HL-60 (cell line): Measurements from ENCODE around the gene NRP2.

Experiments used
- DNase-seq, 2 experiments: peaks; one replicate each; pipeline ENCODE4 v3.0.0-alpha.2; 2010 to 2020; ENCODE audit warnings: low read depth in 1 of 2, low spot score in 1 of 2
- H3K27ac ChIP-seq: fragments of 250-450 bp; sonication (Bioruptor Pico); replicated peaks from 2 replicates; pipeline ENCODE4 v1.5.1; 2020; ENCODE audit warnings: mild to moderate bottlenecking, moderate library complexity
- H3K27me3 ChIP-seq: fragments of 250-450 bp; sonication (Bioruptor Pico); 2 replicates; pipeline ENCODE4 v1.5.1; 2021; ENCODE audit warnings: mild to moderate bottlenecking, moderate library complexity; ENCODE audit not compliant: insufficient read depth, poor library complexity, severe bottlenecking
- H3K4me3 ChIP-seq: replicated peaks from 2 replicates; pipeline ENCODE4 v1.5.1; 2011; ENCODE audit warnings: mild to moderate bottlenecking, control low read depth, low read length; ENCODE audit not compliant: insufficient read depth
- CTCF ChIP-seq: IDR thresholded peaks from one replicate; pipeline ENCODE4 v1.5.1; 2011; ENCODE audit warnings: low read length, control low read depth, inconsistent platforms; ENCODE audit not compliant: insufficient read depth
- GABPA ChIP-seq: IDR thresholded peaks from 2 replicates; pipeline ENCODE4 v1.6.1; 2012; ENCODE audit warnings: low read depth
- POLR2AphosphoS5 ChIP-seq: IDR thresholded peaks from 2 replicates; pipeline ENCODE4 v1.6.1; 2012; ENCODE audit warnings: low read depth
- REST ChIP-seq: IDR thresholded peaks from 2 replicates; pipeline ENCODE4 v1.6.1; 2012; ENCODE audit warnings: low read depth; ENCODE audit not compliant: insufficient replicate concordance
- SPI1 ChIP-seq: IDR thresholded peaks from 2 replicates; pipeline ENCODE4 v1.6.1; 2012; ENCODE audit warnings: low read depth, mild to moderate bottlenecking, borderline replicate concordance
- long read RNA-seq: library from polyadenylated mRNA; unstranded; transcript quantifications from one replicate; pipeline ENCODE4 v2.0.0, GENCODE V29; 2020

Gene NRP2
- long read RNA-seq: 0 reads

DNA sequence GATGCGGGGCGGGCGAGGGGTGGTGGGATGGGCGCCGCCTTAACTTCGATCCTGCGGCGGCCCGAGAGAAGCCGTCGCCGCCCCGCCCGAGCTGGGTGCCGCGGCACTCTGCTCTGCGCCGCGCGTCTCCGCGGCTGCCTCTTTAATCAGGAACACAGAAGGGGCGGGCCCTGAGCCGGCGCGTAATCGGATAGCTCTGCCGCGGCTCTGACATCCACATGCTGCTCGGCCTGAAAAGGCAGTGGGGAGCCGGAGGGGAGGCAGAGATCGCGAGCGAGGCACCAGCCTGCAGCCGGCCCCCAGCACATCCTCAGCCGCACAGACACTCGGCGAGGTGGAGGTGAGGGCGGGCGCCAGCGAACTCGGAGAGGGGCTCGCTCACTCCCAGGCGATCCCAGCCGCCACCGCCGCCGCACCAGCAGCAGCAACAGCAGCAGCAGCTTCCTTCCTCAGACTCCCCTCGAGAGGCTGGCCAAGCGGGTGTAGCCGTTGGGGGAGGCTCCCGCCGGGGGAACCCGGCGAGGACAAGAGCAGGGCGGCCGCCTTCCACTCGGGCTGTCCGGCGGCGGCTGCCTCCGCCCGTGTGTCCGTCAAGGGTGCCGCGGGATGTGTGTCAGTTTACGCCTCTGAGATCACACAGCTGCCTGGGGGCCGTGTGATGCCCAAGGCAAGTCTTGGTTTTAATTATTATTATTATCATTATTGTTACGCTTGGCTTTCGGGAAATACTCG is at the start of gene NRP2:
Gene NRP2, plus strand, starts transcription at position 263 of the 732 bp plus-strand sequence. CDS start 790 bp downstream, outside the sequence.
- Histone ChIP-seq H3K4me3 (peak within 1 kb of the TSS; percentile 44), H3K27me3 (peaks cover 62% of the 10 kb centered on the region), H3K27ac (no peak within 1 kb of the TSS)
- TF ChIP-seq REST (no peak), GABPA (no peak), POLR2AphosphoS5 (no peak), CTCF (no peak), SPI1 (no peak)
- DNase-seq: peak in 1 of 2 experiments; percentile 27

- H3K4me3 ChIP-seq: no peak overlapping the region
- DNase-seq: no peak
- no peak overlapping the region for H3K27ac ChIP-seq
- peaks cover 4% of the 10 kb centered on the region for H3K27me3 ChIP-seq
- TF ChIP-seq REST: no peak
- TF ChIP-seq POLR2AphosphoS5: no peak
- no peak for TF ChIP-seq CTCF
Observed at GRCh38 chr2:205633994-205634393, 48.3 kb upstream of the NRP2 start.

DNA sequence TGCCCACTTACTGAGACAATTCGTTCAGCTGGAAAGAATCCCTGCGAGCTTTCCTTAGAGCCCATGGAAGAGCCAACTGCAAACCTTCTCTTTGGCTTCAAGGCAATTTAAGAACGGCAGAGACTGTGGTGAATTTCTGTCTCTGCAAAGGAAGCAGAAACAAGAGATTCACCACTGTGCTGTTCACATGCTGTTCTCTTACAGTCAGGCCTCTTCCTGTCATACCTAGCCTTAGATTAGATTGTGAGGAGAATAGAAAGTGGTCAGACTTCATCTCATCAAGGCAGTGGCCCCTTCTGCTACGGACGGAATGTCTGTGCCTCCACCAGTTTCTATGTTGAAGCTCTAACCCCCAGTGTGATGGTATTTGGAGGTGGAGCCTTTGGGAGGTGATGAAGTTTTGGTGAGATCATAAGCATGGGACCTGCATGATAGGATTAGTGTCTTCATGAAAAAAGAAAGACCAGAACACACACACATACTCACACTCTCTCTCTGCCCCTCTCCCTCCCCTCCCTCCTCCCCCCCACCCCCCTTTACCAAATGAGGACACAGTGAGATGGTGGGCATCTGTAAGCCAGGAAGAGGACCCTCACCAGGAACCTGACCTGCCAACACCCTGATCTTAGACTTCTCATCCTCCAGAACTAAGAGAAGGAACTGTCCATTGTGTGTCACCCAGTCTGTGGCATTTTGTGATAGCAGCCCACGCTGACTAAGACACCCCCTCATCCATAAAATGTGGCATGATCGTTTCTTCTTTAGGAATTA is 45.6 kb upstream of the NRP2 start:
- H3K27me3 ChIP-seq: peaks cover 4% of the 10 kb centered on the region
- H3K4me3 ChIP-seq: no peak overlapping the region
- TF ChIP-seq REST (no peak), CTCF (no peak), SPI1 (no peak), POLR2AphosphoS5 (no peak)
- no peak for DNase-seq
- no peak overlapping the region for H3K27ac ChIP-seq
